ENCODE results near the gene ZNF768.

Gene ZNF768

DNA sequence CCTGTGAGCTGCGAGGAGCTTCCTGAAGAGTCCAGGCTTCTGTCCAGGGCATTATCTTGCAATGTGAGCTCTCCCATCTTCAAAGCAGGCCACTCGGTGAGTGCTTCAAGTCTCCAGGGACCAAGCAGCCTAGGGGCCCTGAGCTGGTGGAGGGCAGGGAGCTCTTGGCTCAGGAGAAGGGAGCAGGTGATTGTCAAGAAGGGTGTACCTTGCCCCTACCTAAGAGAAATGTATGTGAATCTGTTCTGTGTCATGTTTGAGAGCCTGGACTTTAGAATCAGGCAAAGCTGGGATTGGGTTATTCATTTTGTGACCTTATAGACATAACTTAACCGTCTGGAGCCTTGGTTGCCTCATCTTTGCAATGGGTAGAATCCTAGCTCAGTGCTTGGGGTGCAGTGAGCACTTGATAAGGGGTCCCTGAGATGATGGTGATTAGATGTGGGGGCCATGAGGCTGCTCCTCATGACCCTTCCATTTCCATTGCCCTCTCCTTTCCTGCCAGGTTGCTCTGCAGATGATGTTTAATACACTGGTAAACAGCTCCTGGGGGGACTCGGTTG, 15.9 kb downstream of the ZNF768 start:
- no peak overlapping the region for H3K4me3 ChIP-seq (ENCODE audit: low read depth, low read length)
- no peak overlapping the region for H3K27ac ChIP-seq
- H3K36me3 ChIP-seq (replicated peaks) = no peaks in the 10 kb centered on the region
- TF ChIP-seq, protein P1, sequence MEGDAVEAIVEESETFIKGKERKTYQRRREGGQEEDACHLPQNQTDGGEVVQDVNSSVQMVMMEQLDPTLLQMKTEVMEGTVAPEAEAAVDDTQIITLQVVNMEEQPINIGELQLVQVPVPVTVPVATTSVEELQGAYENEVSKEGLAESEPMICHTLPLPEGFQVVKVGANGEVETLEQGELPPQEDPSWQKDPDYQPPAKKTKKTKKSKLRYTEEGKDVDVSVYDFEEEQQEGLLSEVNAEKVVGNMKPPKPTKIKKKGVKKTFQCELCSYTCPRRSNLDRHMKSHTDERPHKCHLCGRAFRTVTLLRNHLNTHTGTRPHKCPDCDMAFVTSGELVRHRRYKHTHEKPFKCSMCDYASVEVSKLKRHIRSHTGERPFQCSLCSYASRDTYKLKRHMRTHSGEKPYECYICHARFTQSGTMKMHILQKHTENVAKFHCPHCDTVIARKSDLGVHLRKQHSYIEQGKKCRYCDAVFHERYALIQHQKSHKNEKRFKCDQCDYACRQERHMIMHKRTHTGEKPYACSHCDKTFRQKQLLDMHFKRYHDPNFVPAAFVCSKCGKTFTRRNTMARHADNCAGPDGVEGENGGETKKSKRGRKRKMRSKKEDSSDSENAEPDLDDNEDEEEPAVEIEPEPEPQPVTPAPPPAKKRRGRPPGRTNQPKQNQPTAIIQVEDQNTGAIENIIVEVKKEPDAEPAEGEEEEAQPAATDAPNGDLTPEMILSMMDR (IDR thresholded peaks at IDR 0.05; ENCODE audit: low read depth, low read length, missing control alignments) = no peak
- DNase-seq = no peak
- in situ Hi-C loops (cut with HindIII; ENCODE audit: low pct_ligation_motif_present, low sequenced_read_pairs) = no loop called here
- no peaks in the 10 kb centered on the region for H3K27me3 ChIP-seq (replicated peaks)

DNA sequence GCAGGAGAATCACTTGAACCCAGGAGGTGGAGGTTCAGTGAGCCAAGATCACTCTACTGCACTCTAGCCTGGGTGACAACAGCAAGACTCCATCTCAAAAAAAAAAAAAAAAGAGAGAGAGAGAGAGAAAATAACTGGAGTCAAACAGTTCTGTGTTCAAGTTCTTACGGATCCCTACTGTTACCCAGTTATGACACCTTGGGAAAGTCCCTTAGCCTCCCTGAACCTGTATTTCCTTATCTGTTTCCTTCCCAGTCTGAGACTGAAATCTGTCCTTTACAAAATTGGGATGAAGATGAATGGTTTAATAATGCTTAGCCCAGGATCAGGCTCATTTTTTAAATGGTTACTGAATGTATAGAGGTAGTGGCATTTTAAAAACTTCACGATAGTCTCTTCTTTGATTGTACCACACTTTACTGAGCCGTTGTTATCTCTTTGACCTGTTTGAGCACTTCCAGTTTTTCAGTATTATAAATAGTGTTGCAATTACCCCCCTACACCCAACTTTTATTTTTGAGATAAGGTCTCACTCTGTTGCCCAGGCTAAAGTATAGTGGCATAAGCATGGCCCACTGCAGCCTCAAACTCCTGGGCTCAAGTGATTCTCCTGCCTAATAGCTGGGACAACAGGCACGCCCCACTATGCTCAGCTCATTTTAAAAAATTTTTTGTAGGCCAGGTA, 17.1 kb downstream of the ZNF768 start:
- Histone ChIP-seq H3K4me3 (ENCODE audit: low read depth, low read length) (no peak overlapping the region), H3K36me3 (replicated peaks) (no peaks in the 10 kb centered on the region), H3K27ac (no peak overlapping the region), H3K27me3 (replicated peaks) (no peaks in the 10 kb centered on the region)
- TF ChIP-seq, protein P1 (IDR thresholded peaks at IDR 0.05; ENCODE audit: low read depth, low read length, missing control alignments) = no peak
- in situ Hi-C loops (cut with HindIII; ENCODE audit: low pct_ligation_motif_present, low sequenced_read_pairs) = no loop called here
- DNase-seq = no peak

DNA sequence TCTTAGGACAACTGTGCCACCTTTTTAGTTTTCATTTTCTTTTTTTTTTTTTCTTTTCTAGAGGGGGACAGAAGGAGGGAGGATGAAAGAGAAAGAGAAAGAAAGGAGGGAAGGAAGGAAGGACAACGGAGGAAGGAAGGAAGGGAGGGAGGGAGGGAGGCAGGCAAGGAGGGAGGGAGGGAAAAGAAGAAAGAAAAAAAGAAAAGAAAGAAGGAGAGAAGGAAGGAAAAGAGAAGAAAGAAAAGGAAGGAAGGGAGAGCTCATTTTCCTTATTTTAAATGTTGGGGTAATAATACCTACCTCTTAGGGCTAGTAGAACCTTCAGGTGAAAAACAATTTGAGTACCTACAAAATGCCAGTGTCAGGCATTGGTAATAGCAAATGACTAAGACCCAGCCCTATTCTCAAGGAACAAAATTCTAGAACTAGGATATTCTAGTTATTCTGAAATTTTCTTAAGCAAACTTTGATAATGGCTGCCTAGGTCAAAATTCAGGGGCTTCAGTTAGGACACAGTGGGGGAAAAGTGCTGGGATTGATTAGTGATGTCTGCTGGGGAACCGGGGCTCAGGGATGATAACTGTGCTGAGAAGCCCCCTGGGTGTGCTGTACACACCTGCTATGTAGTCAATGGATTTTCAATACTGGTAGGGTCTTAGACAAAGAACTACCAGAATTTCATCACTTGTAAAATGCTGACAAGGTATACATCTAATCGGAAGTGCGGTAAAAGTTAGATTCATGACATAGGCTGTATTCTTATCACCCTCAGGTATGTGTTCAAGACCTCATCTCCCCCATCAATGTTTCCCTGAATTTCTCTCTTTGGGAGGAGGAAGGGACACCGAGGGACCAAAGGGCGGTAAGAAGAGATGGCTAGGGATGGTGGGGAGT, 22.7 kb downstream of the ZNF768 start:
- Histone ChIP-seq H3K36me3 (replicated peaks) (no peaks in the 10 kb centered on the region), H3K4me3 (ENCODE audit: low read depth, low read length) (no peak overlapping the region), H3K27ac (no peak overlapping the region), H3K27me3 (replicated peaks) (no peaks in the 10 kb centered on the region)
- TF ChIP-seq, protein P1 (IDR thresholded peaks at IDR 0.05; ENCODE audit: low read depth, low read length, missing control alignments) = no peak
- DNase-seq = no peak
- in situ Hi-C loops (cut with HindIII; ENCODE audit: low pct_ligation_motif_present, low sequenced_read_pairs) = no loop called here

DNA sequence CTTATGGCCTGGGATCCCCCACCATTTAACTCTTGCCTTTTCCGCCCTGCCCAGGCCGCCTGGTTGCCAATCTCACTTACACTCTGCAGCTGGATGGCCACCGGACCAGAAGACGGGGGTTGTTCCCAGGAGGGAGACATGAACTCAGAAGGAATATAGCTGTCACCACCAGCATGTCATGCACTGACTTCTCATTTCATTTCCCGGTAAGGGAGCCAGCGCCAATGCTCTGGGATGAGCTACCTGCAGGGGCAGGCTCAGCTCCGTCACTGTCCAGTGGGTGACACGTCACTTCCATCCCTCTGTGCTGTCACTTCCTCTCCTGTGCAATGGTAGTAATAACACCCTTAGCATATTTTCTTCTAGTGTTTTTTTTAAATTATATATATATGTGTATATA, 27.1 kb downstream of the ZNF768 start:
- DNase-seq = no peak
- no peaks in the 10 kb centered on the region for H3K36me3 ChIP-seq (replicated peaks)

DNA sequence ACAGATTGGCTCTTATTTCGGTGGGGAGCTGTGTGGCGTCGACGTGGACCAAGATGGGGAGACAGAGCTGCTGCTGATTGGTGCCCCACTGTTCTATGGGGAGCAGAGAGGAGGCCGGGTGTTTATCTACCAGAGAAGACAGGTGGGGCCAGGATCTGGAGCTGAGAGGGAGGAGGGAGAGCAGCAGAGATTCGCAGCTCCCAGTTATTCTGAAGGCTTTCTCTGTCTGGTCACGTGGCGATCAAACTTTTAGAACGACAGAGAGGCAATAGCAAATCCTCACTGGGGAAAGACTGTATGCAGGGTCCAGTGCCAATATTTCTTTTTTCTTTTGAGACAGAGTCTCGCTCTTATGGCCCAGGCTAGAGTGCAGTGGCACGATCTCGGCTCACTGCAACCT, 31.7 kb downstream of the ZNF768 start:
- Histone ChIP-seq H3K36me3 (replicated peaks) (no peaks in the 10 kb centered on the region), H3K27me3 (replicated peaks) (no peaks in the 10 kb centered on the region), H3K4me3 (ENCODE audit: low read depth, low read length) (no peak overlapping the region), H3K27ac (no peak overlapping the region)
- TF ChIP-seq, protein P1 (IDR thresholded peaks at IDR 0.05; ENCODE audit: low read depth, low read length, missing control alignments) = no peak
- in situ Hi-C loops (cut with HindIII; ENCODE audit: low pct_ligation_motif_present, low sequenced_read_pairs) = no loop called here
- no peak for DNase-seq

More for the DNA sequence above, 27.1 kb downstream of the ZNF768 start:
- Histone ChIP-seq H3K27ac (no peak overlapping the region), H3K4me3 (ENCODE audit: low read depth, low read length) (no peak overlapping the region), H3K27me3 (replicated peaks) (no peaks in the 10 kb centered on the region)
- TF ChIP-seq, protein P1 (IDR thresholded peaks at IDR 0.05; ENCODE audit: low read depth, low read length, missing control alignments) = no peak
- in situ Hi-C loops (cut with HindIII; ENCODE audit: low pct_ligation_motif_present, low sequenced_read_pairs) = no loop called here
